Measurements from ENCODE around the gene CCDC92B.

The CCDC92B gene

GRCh38 chr17:2692781-2693135 lies 56.7 kb downstream of the CCDC92B start:
- DNase-seq (ENCODE audit: low spot score) = peak; percentile 25
- no peak for TF ChIP-seq CTCF (IDR thresholded peaks at IDR 0.05; ENCODE audit: extremely low read depth, insufficient read depth, missing control alignments)
- in situ Hi-C loops (cut with MboI; ENCODE audit: low pct_unique_long_range_greater_than_20kb, low sequenced_read_pairs, unreplicated experiment) = no loop called here

GRCh38 chr17:2691965-2692780 lies 57.3 kb downstream of the CCDC92B start:
- in situ Hi-C loops (cut with MboI; ENCODE audit: low pct_unique_long_range_greater_than_20kb, low sequenced_read_pairs, unreplicated experiment) = no loop called here
- peak; percentile 22 for DNase-seq (ENCODE audit: low spot score)
- no peak for TF ChIP-seq CTCF (IDR thresholded peaks at IDR 0.05; ENCODE audit: extremely low read depth, insufficient read depth, missing control alignments)

- in situ Hi-C loops (cut with MboI; ENCODE audit: low pct_unique_long_range_greater_than_20kb, low sequenced_read_pairs, unreplicated experiment) = no loop called here
- peak; percentile 25 for DNase-seq (ENCODE audit: low spot score)
- no peak for TF ChIP-seq CTCF (IDR thresholded peaks at IDR 0.05; ENCODE audit: extremely low read depth, insufficient read depth, missing control alignments)
Observed at GRCh38 chr17:2691069-2691871, 58.2 kb downstream of the CCDC92B start.

- TF ChIP-seq CTCF (IDR thresholded peaks at IDR 0.05; ENCODE audit: extremely low read depth, insufficient read depth, missing control alignments) = no peak
- DNase-seq (ENCODE audit: low spot score) = peak; percentile 26
- in situ Hi-C loops (cut with MboI; ENCODE audit: low pct_unique_long_range_greater_than_20kb, low sequenced_read_pairs, unreplicated experiment) = no loop called here
Observed at GRCh38 chr17:2690165-2691068, 59.0 kb downstream of the CCDC92B start.

GRCh38 chr17:2689411-2690164 lies 59.9 kb downstream of the CCDC92B start:
- in situ Hi-C loops (cut with MboI; ENCODE audit: low pct_unique_long_range_greater_than_20kb, low sequenced_read_pairs, unreplicated experiment) = no loop called here
- no peak for DNase-seq (ENCODE audit: low spot score)
- no peak for TF ChIP-seq CTCF (IDR thresholded peaks at IDR 0.05; ENCODE audit: extremely low read depth, insufficient read depth, missing control alignments)
